Keratinocyte (primary cell): ENCODE data around the gene VIPR1. TPM values are rescaled to one million over a fixed set of nuclear protein-coding genes. Genes with fewer than 3 reads are reported as not detected.

ENCODE experiments used
- DNase-seq: peaks from one replicate; pipeline ENCODE4 v3.0.0-alpha.2; 2011; ENCODE audit warnings: low read depth, missing footprints, low spot score
- FAIRE-seq: peaks from 2 replicates; lab custom pipeline; 2011; peaks lifted over from hg19 to GRCh38; lab: Jason Lieb, UNC
- H2AFZ ChIP-seq: 2 replicates; pipeline ENCODE4 v1.6.0; 2012; ENCODE audit warnings: low read length, control low read depth, inconsistent platforms; ENCODE audit not compliant: control insufficient read depth
- H3K27ac ChIP-seq: 2 replicates; pipeline ENCODE4 v1.5.1; 2011; ENCODE audit warnings: low read length; ENCODE audit not compliant: control insufficient read depth, insufficient read depth
- H3K27me3 ChIP-seq: 3 replicates; pipeline ENCODE4 v1.6.0; 2011; ENCODE audit warnings: low read length; ENCODE audit not compliant: control insufficient read depth, insufficient read depth; ENCODE audit errors: extremely low read depth
- H3K36me3 ChIP-seq, 2 experiments: 2 replicates in 1 of 2; 3 replicates in 1 of 2; pipeline ENCODE4 v1.5.1; 2011; ENCODE audit warnings: low read length in 2 of 2, mild to moderate bottlenecking in 1 of 2; ENCODE audit not compliant: control insufficient read depth in 2 of 2, insufficient read depth in 2 of 2; ENCODE audit errors: extremely low read depth in 1 of 2
- H3K4me1 ChIP-seq: 3 replicates; pipeline ENCODE4 v1.5.1; 2011; ENCODE audit warnings: low read length; ENCODE audit not compliant: control insufficient read depth, insufficient read depth; ENCODE audit errors: extremely low read depth
- H3K4me2 ChIP-seq: 3 replicates; pipeline ENCODE4 v1.6.0; 2011; ENCODE audit warnings: low read depth, low read length; ENCODE audit not compliant: control insufficient read depth, insufficient read depth; ENCODE audit errors: extremely low read depth
- H3K4me3 ChIP-seq, 3 experiments: fragments of 200-600 bp in 1 of 3; sonication (generic) in 1 of 3; 2 replicates in 2 of 3; 3 replicates in 1 of 3; pipeline ENCODE4 v1.5.1; 2011 to 2016; ENCODE audit warnings: low read length in 3 of 3, mild to moderate bottlenecking in 3 of 3, control low read depth in 2 of 3, inconsistent platforms in 1 of 3, low read depth in 1 of 3, mixed read lengths in 1 of 3, mixed run types in 1 of 3, moderate library complexity in 1 of 3; ENCODE audit not compliant: control insufficient read depth in 2 of 3, insufficient read depth in 2 of 3; ENCODE audit errors: extremely low read depth in 1 of 3
- H3K79me2 ChIP-seq: 2 replicates; pipeline ENCODE4 v1.6.0; 2012; ENCODE audit warnings: low read length; ENCODE audit not compliant: control insufficient read depth, insufficient read depth
- H3K9ac ChIP-seq: 3 replicates; pipeline ENCODE4 v1.6.0; 2011; ENCODE audit warnings: low read length; ENCODE audit not compliant: control insufficient read depth, insufficient read depth; ENCODE audit errors: extremely low read depth
- H3K9me1 ChIP-seq: 3 replicates; pipeline ENCODE4 v1.6.0; 2011; ENCODE audit warnings: low read length; ENCODE audit not compliant: control insufficient read depth, insufficient read depth; ENCODE audit errors: extremely low read depth
- H3K9me3 ChIP-seq: 2 replicates; pipeline ENCODE4 v1.5.1; 2012; ENCODE audit warnings: low read depth, low read length; ENCODE audit not compliant: control insufficient read depth
- H4K20me1 ChIP-seq: 3 replicates; pipeline ENCODE4 v1.6.0; 2011; ENCODE audit warnings: low read length; ENCODE audit not compliant: control insufficient read depth, insufficient read depth; ENCODE audit errors: extremely low read depth
- CTCF ChIP-seq, 3 experiments: IDR thresholded peaks in 1 of 3; conservative IDR thresholded peaks in 1 of 3; optimal IDR thresholded peaks in 1 of 3; 2 replicates in 2 of 3; 3 replicates in 1 of 3; pipeline versions ENCODE3 to v1.5.1; 2011; ENCODE audit warnings: low read length in 3 of 3, mild to moderate bottlenecking in 3 of 3, moderate library complexity in 2 of 3, control low read depth in 1 of 3, inconsistent platforms in 1 of 3; ENCODE audit not compliant: insufficient read depth in 2 of 3; ENCODE audit errors: extremely low read depth in 1 of 3
- EZH2 ChIP-seq: IDR thresholded peaks from one replicate; pipeline ENCODE4 v1.6.1; 2012; ENCODE audit warnings: inconsistent platforms, mild to moderate bottlenecking, low read length, moderate library complexity
- dilution Hi-C: fragments of 300-500 bp; cut with MboI; formaldehyde crosslinking; loops from one replicate; pipeline ENCODE4 v1.7.0; 2020; ENCODE audit warnings: low sequenced_read_pairs; ENCODE audit not compliant: extremely low pct_ligation_motif_present
- polyA plus RNA-seq, 5 experiments: library from polyadenylated mRNA; depleted of rRNA in 3 of 5; stranded (reverse) in 3 of 5; stranded (forward) in 1 of 5; unstranded in 1 of 5; fragments of >200 nt; gene quantifications; 1 replicate in 1 of 5; 2 replicates in 3 of 5; 3 replicates in 1 of 5; pipeline versions ENCODE4 v1.2.1 to v1.2.3, GENCODE V29; 2011 to 2012; ENCODE audit warnings: missing spikeins in 2 of 5, low read depth in 1 of 5, low replicate concordance in 1 of 5

VIPR1 gene
- polyA plus RNA-seq, 1 donor (not counting 4 experiments of a cell fraction or from before 2014, with no cell fraction given), result 4.5 TPM

DNA sequence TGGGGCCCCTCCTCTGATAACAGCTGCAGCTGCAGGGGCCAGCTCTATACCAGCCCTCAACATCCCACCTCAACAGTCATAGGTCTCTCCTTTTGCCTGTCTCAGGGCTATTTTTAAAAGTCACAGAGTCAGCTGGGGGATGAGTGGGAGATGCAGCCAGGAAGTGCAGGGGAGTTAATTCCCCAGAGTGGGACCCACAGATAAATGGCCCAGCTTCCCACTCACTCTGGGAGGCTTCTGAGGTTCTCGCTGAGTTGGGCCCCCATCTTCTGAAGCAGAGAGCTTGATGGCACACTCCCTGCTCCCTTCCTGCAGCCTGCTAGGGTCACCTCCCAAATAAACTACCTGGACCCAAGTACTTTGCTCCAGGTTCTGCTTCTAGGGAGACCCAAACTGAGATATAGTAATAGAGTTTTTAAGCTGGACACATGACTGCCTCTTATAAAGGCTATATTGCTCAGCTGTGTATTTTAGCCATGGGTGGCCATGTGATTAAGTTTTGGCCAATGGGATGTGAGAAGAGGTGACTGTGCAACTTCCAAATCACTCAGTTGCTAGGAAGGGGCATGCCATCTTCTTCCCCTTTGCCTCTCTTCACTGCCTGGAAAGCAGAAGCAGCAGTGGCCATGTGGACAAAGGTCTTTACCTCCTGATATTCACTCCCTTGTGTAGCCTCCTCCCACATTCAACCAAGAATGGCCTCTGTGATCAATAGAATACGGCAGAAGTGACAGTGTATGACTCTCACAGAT, 15.5 kb upstream of the VIPR1 start:
- TF ChIP-seq EZH2 (no peak), CTCF (optimal IDR thresholded peaks at IDR 0.05 in 1 of 3, IDR thresholded peaks at IDR 0.05 in 1 of 3, conservative IDR thresholded peaks at IDR 0.05 in 1 of 3; ENCODE audit: extremely low read depth in 1 of 3, insufficient read depth in 2 of 3, low read length in 3 of 3) (no peak)

GRCh38 chr3:42488687-42489086, 13.8 kb upstream of the VIPR1 start:
- Histone ChIP-seq H3K9ac (no peak overlapping the region), H3K27me3 (no peaks in the 10 kb centered on the region), H3K9me3 (no peaks in the 10 kb centered on the region), H3K36me3 (no peaks in the 10 kb centered on the region), H3K27ac (no peak overlapping the region), H3K79me2 (no peaks in the 10 kb centered on the region), H3K4me2 (no peak overlapping the region), H4K20me1 (no peaks in the 10 kb centered on the region), H3K4me1 (peaks cover 20% of the 10 kb centered on the region), H3K4me3 (no peak overlapping the region), H2AFZ (no peak overlapping the region), H3K9me1 (no peaks in the 10 kb centered on the region)
- no peak for TF ChIP-seq CTCF (optimal IDR thresholded peaks at IDR 0.05 in 1 of 3, IDR thresholded peaks at IDR 0.05 in 1 of 3, conservative IDR thresholded peaks at IDR 0.05 in 1 of 3; ENCODE audit: extremely low read depth in 1 of 3, insufficient read depth in 2 of 3, low read length in 3 of 3)
- no peak for TF ChIP-seq EZH2
- FAIRE-seq (no peak), DNase-seq (no peak)
- dilution Hi-C loops, result no loop called here

More for the DNA sequence above, 15.5 kb upstream of the VIPR1 start:
- H3K9me1 ChIP-seq, result no peaks in the 10 kb centered on the region
- no peak overlapping the region for H3K27ac ChIP-seq
- H3K27me3 ChIP-seq, result no peaks in the 10 kb centered on the region
- no peaks in the 10 kb centered on the region for H3K79me2 ChIP-seq
- H3K9ac ChIP-seq, result no peak overlapping the region
- H3K4me2 ChIP-seq, result no peak overlapping the region
- no peaks in the 10 kb centered on the region for H4K20me1 ChIP-seq
- peaks cover 20% of the 10 kb centered on the region for H3K4me1 ChIP-seq
- H3K9me3 ChIP-seq, result no peaks in the 10 kb centered on the region
- FAIRE-seq, result no peak
- no peak overlapping the region for H3K4me3 ChIP-seq
- dilution Hi-C loops, result no loop called here
- H2AFZ ChIP-seq, result no peak overlapping the region
- H3K36me3 ChIP-seq, result no peaks in the 10 kb centered on the region
- DNase-seq, result no peak
